Loucy (cell line): ENCODE data around the gene PIP5K1C.
"Not testable (repeated sequence)": the region's sequence is repeated elsewhere in the genome, so short reads cannot be mapped to it uniquely, and the experiment has no call there.

Source experiments
- H2AFZ ChIP-seq: fragments of 200-600 bp; sonication (generic); 2 replicates; pipeline ENCODE4 v1.6.0; 2016; ENCODE audit warnings: antibody characterized with exemption, mild to moderate bottlenecking, low read length, moderate library complexity
- H3F3A ChIP-seq: fragments of 200-600 bp; 2 replicates; pipeline ENCODE4 v1.6.0; 2016; ENCODE audit warnings: antibody characterized with exemption, low read depth, mild to moderate bottlenecking
- H3K27me3 ChIP-seq: fragments of 200-600 bp; sonication (generic); 2 replicates; pipeline ENCODE4 v1.6.1; 2014; ENCODE audit warnings: low read length, mild to moderate bottlenecking; ENCODE audit not compliant: insufficient read depth, poor library complexity, severe bottlenecking
- H3K36me3 ChIP-seq: fragments of 200-600 bp; sonication (generic); 2 replicates; pipeline ENCODE4 v1.6.1; 2016; ENCODE audit warnings: low read length; ENCODE audit not compliant: insufficient read depth
- H3K4me1 ChIP-seq: fragments of 200-600 bp; sonication (generic); 2 replicates; pipeline ENCODE4 v1.5.1; 2014; ENCODE audit warnings: low read length, mild to moderate bottlenecking; ENCODE audit not compliant: insufficient read depth, poor library complexity, severe bottlenecking
- H3K4me2 ChIP-seq: fragments of 200-600 bp; sonication (generic); 2 replicates; pipeline ENCODE4 v1.6.0; 2014; ENCODE audit warnings: antibody characterized with exemption, low read length, low read depth, mild to moderate bottlenecking; ENCODE audit not compliant: poor library complexity, severe bottlenecking
- H3K4me3 ChIP-seq: fragments of 200-600 bp; sonication (generic); 2 replicates; pipeline ENCODE4 v1.5.1; 2014; ENCODE audit warnings: low read length, mild to moderate bottlenecking, mixed read lengths; ENCODE audit not compliant: poor library complexity, severe bottlenecking
- H3K79me2 ChIP-seq: fragments of 200-600 bp; sonication (generic); 2 replicates; pipeline ENCODE4 v1.6.1; 2014; ENCODE audit warnings: low read length; ENCODE audit not compliant: insufficient read depth
- H3K9ac ChIP-seq: fragments of 200-600 bp; sonication (generic); 2 replicates; pipeline ENCODE4 v1.6.0; 2014; ENCODE audit warnings: mild to moderate bottlenecking, low read depth, low read length, moderate library complexity; ENCODE audit not compliant: poor library complexity, severe bottlenecking
- H3K9me2 ChIP-seq: fragments of 200-600 bp; sonication (generic); replicated peaks from 2 replicates; pipeline ENCODE4 v1.6.1; 2016; ENCODE audit warnings: low read depth, low read length, mixed read lengths
- H3K9me3 ChIP-seq: fragments of 200-600 bp; sonication (generic); 2 replicates; pipeline ENCODE4 v1.6.1; 2014; ENCODE audit warnings: mild to moderate bottlenecking, antibody characterized with exemption, low read length, low read depth; ENCODE audit not compliant: insufficient read depth
- H4K20me1 ChIP-seq: fragments of 200-600 bp; sonication (generic); 2 replicates; pipeline ENCODE4 v1.6.0; 2014; ENCODE audit warnings: antibody characterized with exemption, low read length, mild to moderate bottlenecking; ENCODE audit not compliant: insufficient read depth, poor library complexity, severe bottlenecking
- EZH2phosphoT487 ChIP-seq: fragments of 200-600 bp; IDR thresholded peaks from 2 replicates; pipeline ENCODE4 v1.6.1; 2018; ENCODE audit warnings: antibody characterized with exemption, mild to moderate bottlenecking, moderate library complexity, borderline replicate concordance
- TF ChIP-seq, protein P1 (sequence below): fragments of 200-600 bp; sonication (generic); conservative IDR thresholded peaks from 2 replicates; pipeline ENCODE4 v1.5.1; 2014; ENCODE audit warnings: mild to moderate bottlenecking, antibody characterized with exemption, low read length

Gene PIP5K1C

GRCh38 chr19:3632739-3633558 is 67.3 kb downstream of the PIP5K1C start:
- no peaks in the 10 kb centered on the region for H3K36me3 ChIP-seq
- H3F3A ChIP-seq, result no peaks in the 10 kb centered on the region
- H3K9ac ChIP-seq, result no peak overlapping the region
- H3K27me3 ChIP-seq, result no peaks in the 10 kb centered on the region
- H3K9me2 ChIP-seq, result no peaks in the 10 kb centered on the region
- H3K79me2 ChIP-seq, result no peaks in the 10 kb centered on the region
- H3K4me1 ChIP-seq, result no peaks in the 10 kb centered on the region
- no peaks in the 10 kb centered on the region for H3K9me3 ChIP-seq
- no peak for TF ChIP-seq EZH2phosphoT487
- TF ChIP-seq, protein P1, sequence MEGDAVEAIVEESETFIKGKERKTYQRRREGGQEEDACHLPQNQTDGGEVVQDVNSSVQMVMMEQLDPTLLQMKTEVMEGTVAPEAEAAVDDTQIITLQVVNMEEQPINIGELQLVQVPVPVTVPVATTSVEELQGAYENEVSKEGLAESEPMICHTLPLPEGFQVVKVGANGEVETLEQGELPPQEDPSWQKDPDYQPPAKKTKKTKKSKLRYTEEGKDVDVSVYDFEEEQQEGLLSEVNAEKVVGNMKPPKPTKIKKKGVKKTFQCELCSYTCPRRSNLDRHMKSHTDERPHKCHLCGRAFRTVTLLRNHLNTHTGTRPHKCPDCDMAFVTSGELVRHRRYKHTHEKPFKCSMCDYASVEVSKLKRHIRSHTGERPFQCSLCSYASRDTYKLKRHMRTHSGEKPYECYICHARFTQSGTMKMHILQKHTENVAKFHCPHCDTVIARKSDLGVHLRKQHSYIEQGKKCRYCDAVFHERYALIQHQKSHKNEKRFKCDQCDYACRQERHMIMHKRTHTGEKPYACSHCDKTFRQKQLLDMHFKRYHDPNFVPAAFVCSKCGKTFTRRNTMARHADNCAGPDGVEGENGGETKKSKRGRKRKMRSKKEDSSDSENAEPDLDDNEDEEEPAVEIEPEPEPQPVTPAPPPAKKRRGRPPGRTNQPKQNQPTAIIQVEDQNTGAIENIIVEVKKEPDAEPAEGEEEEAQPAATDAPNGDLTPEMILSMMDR, result no peak
- no peak overlapping the region for H3K4me3 ChIP-seq
- H4K20me1 ChIP-seq, result no peaks in the 10 kb centered on the region
- H2AFZ ChIP-seq, result no peak overlapping the region
- no peak overlapping the region for H3K4me2 ChIP-seq

- Histone ChIP-seq H3K4me2 (no peak overlapping the region), H3K36me3 (no peaks in the 10 kb centered on the region), H3K9ac (no peak overlapping the region), H3K9me3 (no peaks in the 10 kb centered on the region), H3K4me1 (no peaks in the 10 kb centered on the region), H3K27me3 (no peaks in the 10 kb centered on the region), H3F3A (no peaks in the 10 kb centered on the region), H3K79me2 (no peaks in the 10 kb centered on the region), H3K4me3 (no peak overlapping the region), H3K9me2 (no peaks in the 10 kb centered on the region), H2AFZ (no peak overlapping the region), H4K20me1 (no peaks in the 10 kb centered on the region)
- TF ChIP-seq, protein P1, result no peak
- no peak for TF ChIP-seq EZH2phosphoT487
Observed at GRCh38 chr19:3632098-3632497, 68.2 kb downstream of the PIP5K1C start.

DNA sequence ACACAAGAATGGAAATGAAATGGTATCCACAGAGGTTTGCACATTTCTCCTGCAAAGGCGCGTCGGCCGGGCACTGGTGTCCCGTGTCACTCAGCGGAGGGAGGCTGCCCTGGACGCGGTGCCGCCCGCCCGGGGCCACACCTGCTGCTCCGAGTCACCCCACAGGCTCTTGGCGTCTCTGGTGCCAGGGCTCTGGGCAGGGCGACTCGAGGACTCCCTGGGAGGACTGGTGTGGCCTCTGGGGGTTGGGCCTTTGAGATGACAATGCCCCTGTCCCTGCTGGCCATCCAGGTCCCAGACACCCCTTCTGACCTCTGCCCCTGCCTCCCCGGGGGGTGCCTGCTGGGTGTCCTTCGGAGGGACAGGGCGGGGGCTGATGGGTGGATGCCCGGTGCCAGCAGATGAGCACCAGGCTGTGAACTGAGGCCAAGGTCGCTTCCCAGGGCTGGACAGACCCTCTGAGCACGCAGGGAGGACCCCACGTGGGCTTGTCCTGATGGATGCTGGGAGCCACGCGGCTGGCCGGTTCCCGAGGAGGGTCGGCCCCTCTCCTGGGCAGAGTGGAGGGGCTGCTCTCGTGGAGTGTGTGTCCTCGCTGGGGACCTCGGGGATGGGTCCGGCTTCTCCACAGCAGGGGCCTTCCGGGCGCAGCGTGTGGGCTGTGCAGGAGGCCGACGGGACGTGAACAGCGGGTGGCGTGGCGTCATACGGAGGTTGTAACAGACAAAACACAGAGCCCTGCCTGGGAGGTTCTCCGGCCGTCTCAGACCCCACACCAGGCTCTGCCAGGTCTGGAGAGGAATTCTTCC is 69.0 kb downstream of the PIP5K1C start:
- H4K20me1 ChIP-seq, result peaks cover under 1% of the 10 kb centered on the region
- no peaks in the 10 kb centered on the region for H3K27me3 ChIP-seq
- no peaks in the 10 kb centered on the region for H3K36me3 ChIP-seq
- no peak overlapping the region for H3K4me3 ChIP-seq
- H3K4me1 ChIP-seq, result no peaks in the 10 kb centered on the region
- H3F3A ChIP-seq, result no peaks in the 10 kb centered on the region
- TF ChIP-seq, protein P1, result no peak
- H3K9me2 ChIP-seq, result no peaks in the 10 kb centered on the region
- H3K79me2 ChIP-seq, result peaks cover 3% of the 10 kb centered on the region
- no peak overlapping the region for H3K4me2 ChIP-seq
- H3K9ac ChIP-seq, result no peak overlapping the region
- no peaks in the 10 kb centered on the region for H3K9me3 ChIP-seq
- no peak overlapping the region for H2AFZ ChIP-seq

GRCh38 chr19:3628766-3629165 is 71.5 kb downstream of the PIP5K1C start:
- not testable (repeated sequence) for H3K36me3 ChIP-seq, H3K27me3 ChIP-seq, H2AFZ ChIP-seq, H3F3A ChIP-seq, H3K9me2 ChIP-seq, H3K4me2 ChIP-seq, H3K9ac ChIP-seq, H3K4me3 ChIP-seq, H3K9me3 ChIP-seq
- Histone ChIP-seq H4K20me1 (peaks cover 16% of the 10 kb centered on the region), H3K4me1 (peaks cover 11% of the 10 kb centered on the region), H3K79me2 (peaks cover 26% of the 10 kb centered on the region)
